SK-N-SH (cell line): ENCODE data around the gene CLIC1. TPM values are rescaled to one million over a fixed set of nuclear protein-coding genes. Genes with fewer than 3 reads are reported as not detected.
A peak's percentile ranks its signal among the peaks of the same experiment; 100 is the strongest.

Source experiments
- CTCF ChIA-PET: fragments of 300-600, 350-600 bp; formaldehyde crosslinking; extraction: SDS; loops from one replicate; lab custom pipeline; 2021; lab: Yijun Ruan, JAX
- POLR2A ChIA-PET: fragments of 350-600 bp; sonication (Branson Sonifier 250); formaldehyde crosslinking; extraction: SDS; loops from one replicate; lab custom pipeline; 2020; ENCODE audit warnings: antibody characterized with exemption, inconsistent platforms; lab: Yijun Ruan, JAX
- DNase-seq: peaks from one replicate; pipeline ENCODE4 v3.0.0; 2012
- H2AFZ ChIP-seq: fragments of 200-600 bp; sonication (generic); 2 replicates; pipeline ENCODE4 v1.8.1; 2016; ENCODE audit warnings: antibody characterized with exemption, mild to moderate bottlenecking, low read depth
- H3F3A ChIP-seq: fragments of 200-600 bp; sonication (generic); replicated peaks from 2 replicates; pipeline ENCODE3; 2016; ENCODE audit warnings: antibody characterized with exemption, mild to moderate bottlenecking; ENCODE audit not compliant: insufficient read depth
- H3K27ac ChIP-seq, 2 experiments: fragments of 200-500 bp in 1 of 2; fragments of 200-600 bp in 1 of 2; sonication (Bioruptor generic) in 1 of 2; sonication (generic), shearing (Covaris generic) in 1 of 2; 2 replicates each; pipeline versions ENCODE4 v1.5.1 to v1.6.1; 2014 to 2016; ENCODE audit warnings: low read depth in 2 of 2, inconsistent platforms in 1 of 2, low read length in 1 of 2, mild to moderate bottlenecking in 1 of 2, mixed read lengths in 1 of 2
- H3K27me3 ChIP-seq: fragments of 200-600 bp; sonication (generic), shearing (Covaris generic); 2 replicates; pipeline ENCODE4 v1.6.1; 2016; ENCODE audit warnings: mixed run types; ENCODE audit not compliant: insufficient read depth
- H3K36me3 ChIP-seq, 2 experiments: fragments of 200-500 bp in 1 of 2; fragments of 200-600 bp in 1 of 2; sonication (Bioruptor generic) in 1 of 2; sonication (generic) in 1 of 2; replicated peaks in 1 of 2; 2 replicates each; pipeline versions ENCODE3 to v1.5.1; 2014 to 2016; ENCODE audit warnings: low read length in 1 of 2, mild to moderate bottlenecking in 1 of 2; ENCODE audit not compliant: insufficient read depth in 2 of 2, control insufficient read depth in 1 of 2
- H3K4me1 ChIP-seq, 2 experiments: fragments of 200-500 bp in 1 of 2; fragments of 200-600 bp in 1 of 2; sonication (Bioruptor generic) in 1 of 2; sonication (generic), shearing (Covaris generic) in 1 of 2; 2 replicates each; pipeline versions ENCODE4 v1.5.1 to v1.6.1; 2014 to 2016; ENCODE audit warnings: low read depth in 1 of 2, low read length in 1 of 2, mixed run types in 1 of 2; ENCODE audit not compliant: insufficient read depth in 2 of 2, control insufficient read depth in 1 of 2
- H3K4me2 ChIP-seq: fragments of 200-600 bp; sonication (generic), shearing (Covaris generic); 2 replicates; pipeline ENCODE4 v1.6.1; 2017; ENCODE audit warnings: mixed run types
- H3K4me3 ChIP-seq, 2 experiments: fragments of 200-500 bp in 1 of 2; fragments of 200-600 bp in 1 of 2; sonication (Bioruptor generic) in 1 of 2; sonication (generic), shearing (Covaris generic) in 1 of 2; 2 replicates each; pipeline versions ENCODE4 v1.5.1 to v1.8.1; 2014 to 2016; ENCODE audit warnings: low read depth in 2 of 2, inconsistent platforms in 1 of 2, low read length in 1 of 2, mild to moderate bottlenecking in 1 of 2, mixed read lengths in 1 of 2, moderate library complexity in 1 of 2
- H3K79me2 ChIP-seq: fragments of 200-600 bp; sonication (generic); 2 replicates; pipeline ENCODE4 v1.8.1; 2017; ENCODE audit warnings: mild to moderate bottlenecking; ENCODE audit not compliant: insufficient read depth
- H3K9ac ChIP-seq: fragments of 200-600 bp; sonication (generic); 2 replicates; pipeline ENCODE4 v1.6.1; 2017; ENCODE audit warnings: mixed run types
- H3K9me2 ChIP-seq: fragments of 200-600 bp; sonication (generic); 2 replicates; pipeline ENCODE4 v1.6.1; 2017; ENCODE audit warnings: mixed run types
- H3K9me3 ChIP-seq: fragments of 200-600 bp; sonication (generic); 2 replicates; pipeline ENCODE4 v1.6.1; 2017; ENCODE audit warnings: mixed run types, mild to moderate bottlenecking, moderate library complexity
- H4K20me1 ChIP-seq: fragments of 200-600 bp; sonication (generic); 2 replicates; pipeline ENCODE4 v1.6.1; 2017; ENCODE audit warnings: mild to moderate bottlenecking, mixed run types; ENCODE audit not compliant: insufficient read depth
- CHD2 ChIP-seq: fragments of 150-350 bp; IDR thresholded peaks from 2 replicates; pipeline ENCODE4 v1.6.1; 2018; ENCODE audit warnings: low read length; ENCODE audit not compliant: partially characterized antibody
- CTCF ChIP-seq: fragments of 200-600 bp; sonication (generic); IDR thresholded peaks from 2 replicates; pipeline ENCODE4 v1.6.1; 2017; ENCODE audit warnings: antibody characterized with exemption, mild to moderate bottlenecking, moderate library complexity
- FOSL2 ChIP-seq: IDR thresholded peaks from 2 replicates; pipeline ENCODE4 v1.4.0; 2012; ENCODE audit warnings: low read depth, mild to moderate bottlenecking, moderate library complexity, borderline replicate concordance
- FOXJ3 ChIP-seq: sonication (generic); formaldehyde crosslinking; IDR thresholded peaks from 2 replicates; pipeline ENCODE4 v1.5.1; 2020; ENCODE audit warnings: mild to moderate bottlenecking, missing genetic modification reagents
- JUND ChIP-seq: IDR thresholded peaks from 2 replicates; pipeline ENCODE4 v1.4.0; 2012
- MAX ChIP-seq: IDR thresholded peaks from 2 replicates; pipeline ENCODE4 v1.4.0; 2012; ENCODE audit warnings: low read depth
- MXI1 ChIP-seq: IDR thresholded peaks from 2 replicates; pipeline ENCODE4 v1.6.1; 2012; ENCODE audit warnings: mild to moderate bottlenecking, low read depth, low read length, improper control_type of control experiment
- PBX3 ChIP-seq: IDR thresholded peaks from 2 replicates; pipeline ENCODE4; 2012
- RAD21 ChIP-seq: IDR thresholded peaks from 2 replicates; pipeline ENCODE4 v1.6.1; 2012; ENCODE audit warnings: mild to moderate bottlenecking, low read length
- RFX5 ChIP-seq: IDR thresholded peaks from 2 replicates; pipeline ENCODE4 v1.6.1; 2012; ENCODE audit warnings: mild to moderate bottlenecking, improper control_type of control experiment, low read length
- TEAD4 ChIP-seq: IDR thresholded peaks from 2 replicates; pipeline ENCODE4 v1.4.0; 2012; ENCODE audit warnings: mild to moderate bottlenecking, borderline replicate concordance; ENCODE audit not compliant: insufficient read depth
- USF1 ChIP-seq: IDR thresholded peaks from 2 replicates; pipeline ENCODE4 v1.4.0; 2012; ENCODE audit warnings: low read depth, borderline replicate concordance
- YY1 ChIP-seq: IDR thresholded peaks from 2 replicates; pipeline ENCODE4 v1.4.0; 2012; ENCODE audit warnings: low read depth, mild to moderate bottlenecking
- ZBTB33 ChIP-seq: IDR thresholded peaks from 2 replicates; pipeline ENCODE4 v1.4.0; 2012; ENCODE audit warnings: low read depth, borderline replicate concordance
- WGBS: methylation state at CpG from one replicate; pipeline ENCODE4 v1.1.6; 2017; ENCODE audit warnings: low lambda C conversion rate; 5-methylcytosine and 5-hydroxymethylcytosine counted together
- polyA plus RNA-seq, 3 experiments: library from polyadenylated mRNA; depleted of rRNA; stranded (reverse); fragments of >200 nt; gene quantifications; 2 replicates each; pipeline ENCODE4 v1.2.3, GENCODE V29; 2012

Gene CLIC1
- polyA plus RNA-seq, 1 of the 3 experiments (the other 2 are of a cell fraction): 520 TPM

- TF ChIP-seq FOSL2 (peak; percentile 76; the same call in 1 of the 2 replicates), MXI1 (no peak), CTCF (no peak), FOXJ3 (CRISPR knock-in tag) (no peak)
These were observed 16.5 kb upstream of the CLIC1 start (continued) for GRCh38 chr6:31752739-31753319.

GRCh38 chr6:31750411-31751022, 14.2 kb upstream of the CLIC1 start:
- Histone ChIP-seq H4K20me1 (no peaks in the 10 kb centered on the region), H3K36me3 (peaks cover 0 to 6% of the 10 kb centered on the region in 2 experiments), H3K9me3 (no peaks in the 10 kb centered on the region), H3K4me1 (0 out of 4 replicates have a peak, but pooled peaks cover 0 to 3% of the 10 kb centered on the region in 2 experiments), H3K79me2 (no peaks in the 10 kb centered on the region; the same call in 1 of the 2 replicates), H3K9me2 (no peaks in the 10 kb centered on the region), H3K9ac (no peak overlapping the region), H3K27me3 (no peaks in the 10 kb centered on the region), H3K4me3 (no peak overlapping the region), H3K27ac (no peak overlapping the region), H2AFZ (no peak overlapping the region), H3K4me2 (no peak overlapping the region), H3F3A (peaks cover 26% of the 10 kb centered on the region)
- CTCF ChIA-PET: interaction anchor here (1.2 kb wide), 1 partner anchor 80 kb away, joined by 4 read pairs; no protein-coding TSS in a partner anchor
- DNase-seq: no peak
- POLR2A ChIA-PET: no interaction called here
- WGBS: 92% methylated on average over 7 of the region's 7 CpGs
- no peak for TF ChIP-seq USF1
- no peak for TF ChIP-seq JUND
- TF ChIP-seq CHD2: no peak
- no peak for TF ChIP-seq MAX

GRCh38 chr6:31749301-31750036, 13.1 kb upstream of the CLIC1 start:
- Histone ChIP-seq H3K36me3 (peaks cover 0 to 6% of the 10 kb centered on the region in 2 experiments), H3K9ac (no peak overlapping the region), H3K9me3 (no peaks in the 10 kb centered on the region), H3K4me3 (no peak overlapping the region), H3K4me1 (0 out of 4 replicates have a peak, but pooled peaks cover 0 to 3% of the 10 kb centered on the region in 2 experiments), H3K79me2 (no peaks in the 10 kb centered on the region; the same call in 1 of the 2 replicates), H3F3A (peaks cover 25% of the 10 kb centered on the region), H3K27ac (no peak overlapping the region), H2AFZ (no peak overlapping the region), H3K27me3 (no peaks in the 10 kb centered on the region), H3K9me2 (no peaks in the 10 kb centered on the region), H3K4me2 (no peak overlapping the region), H4K20me1 (no peaks in the 10 kb centered on the region)
- DNase-seq: no peak
- WGBS: 88% methylated on average over 8 of the region's 8 CpGs
- POLR2A ChIA-PET: interaction anchor here (0.7 kb wide), 1 partner anchor 9 kb away, joined by 3 read pairs; no protein-coding TSS in a partner anchor
- CTCF ChIA-PET: interaction anchor here (1.2 to 1.8 kb wide), 2 partner anchors 11 to 81 kb away, joined by 4 to 5 read pairs; no protein-coding TSS in a partner anchor
- TF ChIP-seq YY1 (no peak), RFX5 (no peak), CTCF (no peak), RAD21 (no peak), PBX3 (no peak), TEAD4 (no peak), ZBTB33 (no peak)
